NK-92 (cell line): ENCODE measurements around the gene PPP2R2D.
"Not testable (repeated sequence)": the region's sequence is repeated elsewhere in the genome, so short reads cannot be mapped to it uniquely, and the experiment has no call there.

Experiments
- DNase-seq: peaks from one replicate; lab custom pipeline; 2025; ENCODE audit not compliant: unreplicated experiment; lab: John Stamatoyannopoulos, UW

The PPP2R2D gene

GRCh38 chr10:131905603-131906268, 4.9 kb downstream of the PPP2R2D start:
- no peak for DNase-seq

DNA sequence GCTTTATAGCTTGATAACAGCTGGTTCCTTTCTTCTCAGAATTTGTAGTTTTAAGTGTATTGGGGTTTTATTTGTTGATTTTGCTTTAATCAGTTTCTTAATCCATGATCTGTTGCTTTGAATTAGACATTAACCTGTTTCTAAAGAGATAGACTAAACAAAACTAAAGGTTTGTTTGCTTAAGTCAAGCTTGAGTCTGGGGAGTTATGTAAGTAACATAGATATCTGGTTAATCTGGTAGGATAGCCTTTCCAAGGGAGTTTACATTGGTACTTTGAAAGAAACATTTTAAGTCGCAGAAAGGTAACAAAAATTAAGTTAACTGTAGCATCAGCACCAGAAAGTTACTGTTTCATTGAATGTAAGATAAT, 5.4 kb downstream of the PPP2R2D start:
- DNase-seq: no peak

GRCh38 chr10:131907679-131908078, 6.9 kb downstream of the PPP2R2D start:
- no peak for DNase-seq

- DNase-seq: no peak
Observed at GRCh38 chr10:131908151-131908550, 7.3 kb downstream of the PPP2R2D start.

DNA sequence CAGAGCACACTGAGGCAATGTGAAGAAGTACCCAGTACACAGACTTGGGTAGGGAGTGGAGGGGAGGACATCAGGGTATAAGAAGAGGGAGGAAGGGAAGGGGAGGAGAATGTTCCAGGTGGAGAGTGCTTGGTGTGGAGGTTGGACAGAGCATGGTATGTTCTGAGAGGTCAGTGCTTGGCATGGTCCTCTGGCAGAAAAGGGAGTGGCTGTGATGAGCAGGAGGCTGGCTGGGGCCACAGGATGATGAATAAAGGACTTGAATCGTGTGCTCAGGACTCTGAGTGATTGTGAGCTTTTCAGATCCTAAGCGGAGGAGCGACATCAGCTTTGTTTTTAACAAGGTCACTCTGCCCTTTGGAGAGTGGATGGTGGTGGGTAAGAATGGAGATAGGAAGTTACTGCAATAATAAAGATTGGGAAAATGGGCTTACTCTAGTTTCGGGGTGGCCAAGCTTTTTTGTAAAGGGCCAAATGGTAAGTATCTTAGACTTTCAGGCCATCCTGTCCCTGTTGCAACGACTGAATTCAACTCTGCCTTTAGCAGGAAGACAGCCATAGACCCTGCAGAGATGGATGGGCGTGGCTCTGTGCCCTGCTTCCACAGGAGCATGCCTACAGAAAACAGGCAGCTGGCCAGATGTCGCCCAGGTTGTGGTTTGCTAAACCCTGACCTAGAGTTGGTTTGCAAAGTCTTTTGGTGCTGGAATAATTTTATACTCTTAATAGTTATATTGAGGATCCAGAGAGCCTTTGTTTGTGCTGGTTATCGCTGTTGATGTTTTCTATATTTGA, 8.4 kb downstream of the PPP2R2D start:
- no peak for DNase-seq

GRCh38 chr10:131909929-131910328, 9.1 kb downstream of the PPP2R2D start:
- no peak for DNase-seq

DNA sequence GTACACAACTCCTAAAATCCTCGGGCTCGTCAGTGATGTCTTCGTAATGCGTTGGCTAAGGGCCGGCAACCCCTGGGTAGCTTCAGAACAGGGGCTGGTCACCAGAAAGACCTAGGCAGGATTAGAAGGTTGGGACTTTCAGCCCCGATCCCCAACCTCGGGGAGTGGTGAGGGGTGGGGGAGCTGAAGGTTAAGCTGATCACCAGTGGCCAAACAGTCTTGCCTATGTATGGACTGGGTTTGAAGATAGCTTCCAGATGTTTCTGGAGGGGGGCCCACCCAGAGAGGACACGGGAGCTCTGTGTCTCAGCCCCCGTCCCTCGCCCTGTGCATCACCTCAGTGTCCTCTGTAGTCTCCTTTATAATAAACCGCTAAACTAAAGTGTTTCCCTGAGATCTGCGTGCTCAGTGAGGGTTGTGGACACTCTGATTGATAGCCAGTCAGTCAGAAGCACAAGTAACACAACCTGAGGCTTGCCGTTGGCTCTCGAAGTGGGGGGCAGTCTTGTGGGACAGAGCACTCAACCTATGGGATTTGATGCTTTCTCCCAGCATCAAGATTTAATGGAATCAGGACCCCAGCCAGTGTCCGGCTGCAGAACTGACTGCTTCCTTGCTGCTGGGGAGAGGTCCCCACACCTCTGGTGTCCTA, 10.0 kb downstream of the PPP2R2D start:
- no peak for DNase-seq

- no peak for DNase-seq
Observed at GRCh38 chr10:131911451-131911850, 10.6 kb downstream of the PPP2R2D start.

DNA sequence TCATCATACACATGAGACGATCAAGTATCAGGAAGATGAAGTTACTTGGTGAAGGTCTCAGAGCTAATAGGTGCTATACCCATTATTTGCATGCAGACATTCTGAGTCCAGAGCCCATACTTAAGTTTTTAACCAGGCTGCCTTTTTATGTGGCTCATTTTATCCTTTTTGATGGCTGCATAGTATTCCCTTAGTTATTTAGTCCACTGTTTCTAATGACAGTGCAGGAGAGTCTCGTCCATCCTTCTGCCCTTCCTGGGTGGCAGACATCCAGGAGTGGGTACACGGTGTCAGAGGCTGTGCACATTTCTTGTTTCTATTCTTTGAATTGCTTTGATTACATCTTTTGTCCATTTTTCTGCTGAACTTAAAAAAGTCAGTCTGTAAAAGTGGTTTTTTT, 11.8 kb downstream of the PPP2R2D start:
- DNase-seq: no peak

DNA sequence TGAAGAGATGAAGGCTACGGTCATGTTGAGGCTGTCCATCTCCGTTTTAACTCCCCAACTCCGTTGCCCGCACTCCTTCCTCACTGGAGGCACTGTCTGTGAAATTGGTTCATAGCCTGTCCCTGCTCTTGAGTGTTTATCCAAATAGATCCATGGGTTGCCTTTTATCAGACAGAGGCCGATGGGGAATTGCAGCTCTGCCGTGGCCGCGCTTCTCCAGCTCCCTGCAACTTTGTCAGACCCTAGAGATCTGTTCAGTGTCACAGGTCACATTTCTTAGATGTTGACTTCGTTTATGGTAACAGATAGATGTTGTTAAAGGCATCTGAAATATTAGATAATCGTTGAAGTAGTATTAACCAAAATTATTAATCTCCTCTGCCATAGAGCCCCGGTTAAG, 14.7 kb downstream of the PPP2R2D start:
- no peak for DNase-seq

DNA sequence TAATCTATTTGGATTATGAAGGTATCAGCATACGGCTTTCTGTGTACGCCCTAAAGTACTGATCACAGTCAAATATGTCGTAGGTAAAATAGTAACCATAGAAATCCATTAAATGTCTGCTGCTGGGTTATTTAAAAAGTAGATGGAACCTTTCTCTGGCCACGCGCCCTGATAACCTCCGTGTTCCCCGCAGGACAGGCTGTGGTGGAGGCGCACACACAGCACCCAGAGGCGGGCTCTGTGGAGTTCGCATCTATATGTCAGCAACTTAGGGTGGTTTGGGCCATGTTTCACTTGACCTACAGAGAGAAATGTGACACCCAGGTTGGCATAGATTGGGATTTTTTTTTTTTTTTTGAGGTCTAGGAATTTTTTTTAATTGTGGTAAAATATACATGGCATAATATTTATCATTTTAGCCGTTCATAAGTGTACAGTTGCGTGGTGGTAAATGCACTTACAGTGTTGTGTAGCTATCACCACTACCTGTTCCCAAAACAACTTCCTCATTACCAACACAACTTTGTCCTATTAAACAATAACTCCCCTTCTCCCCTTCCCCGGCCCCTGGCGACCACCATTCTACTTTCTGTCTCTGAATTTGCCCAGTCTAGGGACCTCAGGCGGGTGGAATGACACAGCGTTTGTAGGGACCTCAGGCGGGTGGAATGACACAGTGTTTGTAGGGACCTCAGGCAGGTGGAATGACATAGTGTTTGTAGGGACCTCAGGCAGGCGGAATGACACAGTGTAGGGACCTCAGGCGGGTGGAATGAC, 15.4 kb downstream of the PPP2R2D start:
- no peak for DNase-seq

GRCh38 chr10:131916767-131917160, 16.0 kb downstream of the PPP2R2D start:
- DNase-seq: not testable (repeated sequence)

DNA sequence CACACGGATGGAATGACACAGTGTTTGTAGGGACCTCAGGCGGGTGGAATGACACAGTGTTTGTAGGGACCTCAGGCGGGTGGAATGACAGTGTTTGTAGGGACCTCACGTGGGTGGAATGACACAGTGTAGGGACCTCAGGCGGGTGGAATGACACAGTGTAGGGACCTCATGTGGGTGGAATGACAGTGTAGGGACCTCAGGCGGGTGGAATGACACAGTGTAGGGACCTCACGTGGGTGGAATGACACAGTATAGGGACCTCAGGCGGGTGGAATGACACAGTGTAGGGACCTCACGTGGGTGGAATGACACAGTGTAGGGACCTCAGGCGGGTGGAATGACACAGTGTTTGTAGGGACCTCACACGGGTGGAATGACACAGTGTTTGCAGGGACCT, 16.7 kb downstream of the PPP2R2D start:
- DNase-seq: not testable (repeated sequence)

GRCh38 chr10:131919461-131919860, 18.7 kb downstream of the PPP2R2D start:
- DNase-seq: not testable (repeated sequence)

GRCh38 chr10:131920151-131920550, 19.3 kb downstream of the PPP2R2D start:
- DNase-seq: no peak

- no peak for DNase-seq
Observed at GRCh38 chr10:131920693-131921092, 19.9 kb downstream of the PPP2R2D start.

DNA sequence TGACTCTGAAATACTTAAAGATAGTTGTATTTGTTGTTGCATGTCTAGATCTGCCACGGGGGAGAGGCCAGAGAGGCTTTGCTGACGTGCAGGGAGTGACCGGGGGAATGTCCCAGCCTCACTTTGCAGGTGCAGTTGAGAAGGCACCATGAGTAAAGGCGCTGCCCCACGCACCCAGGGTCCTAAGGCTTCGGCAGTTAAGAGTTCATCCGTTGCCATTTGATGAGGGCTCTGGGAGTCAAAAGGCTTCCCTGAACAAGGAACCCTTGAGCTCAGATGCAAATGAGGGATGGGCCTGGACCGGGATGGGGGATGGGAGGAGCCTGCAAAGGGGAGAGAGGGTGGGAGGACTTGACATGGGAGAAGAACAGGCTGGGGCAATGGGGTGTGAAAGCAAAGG, 20.4 kb downstream of the PPP2R2D start:
- no peak for DNase-seq

GRCh38 chr10:131923038-131923756, 22.4 kb downstream of the PPP2R2D start:
- DNase-seq: no peak

GRCh38 chr10:131925011-131925649, 24.3 kb downstream of the PPP2R2D start:
- no peak for DNase-seq

DNA sequence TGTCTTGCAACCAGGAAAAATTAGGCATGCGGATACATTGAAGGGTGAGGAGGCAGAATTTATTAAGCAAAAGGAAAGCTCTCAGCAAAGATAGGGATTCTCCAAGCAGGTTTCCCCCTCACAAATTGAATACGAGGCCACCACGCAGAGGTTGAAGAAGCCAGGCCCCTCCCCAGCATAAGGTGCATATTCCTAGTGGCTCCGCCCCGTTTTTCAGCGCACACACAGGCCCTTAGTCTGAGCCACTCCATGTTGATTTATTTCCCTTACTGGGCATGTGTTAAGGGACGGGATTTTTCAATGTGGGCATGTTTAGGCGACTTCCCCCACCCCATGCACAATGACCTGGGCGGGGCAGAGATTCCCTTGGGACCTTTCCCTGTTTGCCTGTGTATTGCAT, 24.9 kb downstream of the PPP2R2D start:
- DNase-seq: no peak
